ENCODE data around the gene HBS1L.
A peak's percentile ranks its signal among the peaks of the same experiment; 100 is the strongest.
"Not testable (repeated sequence)": the region's sequence is repeated elsewhere in the genome, so short reads cannot be mapped to it uniquely, and the experiment has no call there.

Gene HBS1L

GRCh38 chr6:135073756-135074393 lies 19.3 kb upstream of the HBS1L start:
- no peak for DNase-seq

GRCh38 chr6:135073217-135073616 lies 18.6 kb upstream of the HBS1L start:
- DNase-seq, result no peak

- DNase-seq, result no peak
These were observed 18.1 kb upstream of the HBS1L start for GRCh38 chr6:135072753-135073152.

- DNase-seq, result no peak
These were observed 16.9 kb upstream of the HBS1L start for GRCh38 chr6:135071541-135071940.

GRCh38 chr6:135067911-135068310 lies 13.3 kb upstream of the HBS1L start:
- DNase-seq, result no peak

GRCh38 chr6:135066806-135067205 lies 12.2 kb upstream of the HBS1L start:
- no peak for DNase-seq

- DNase-seq, result no peak
These were observed 11.8 kb upstream of the HBS1L start for GRCh38 chr6:135066397-135066796.

DNA sequence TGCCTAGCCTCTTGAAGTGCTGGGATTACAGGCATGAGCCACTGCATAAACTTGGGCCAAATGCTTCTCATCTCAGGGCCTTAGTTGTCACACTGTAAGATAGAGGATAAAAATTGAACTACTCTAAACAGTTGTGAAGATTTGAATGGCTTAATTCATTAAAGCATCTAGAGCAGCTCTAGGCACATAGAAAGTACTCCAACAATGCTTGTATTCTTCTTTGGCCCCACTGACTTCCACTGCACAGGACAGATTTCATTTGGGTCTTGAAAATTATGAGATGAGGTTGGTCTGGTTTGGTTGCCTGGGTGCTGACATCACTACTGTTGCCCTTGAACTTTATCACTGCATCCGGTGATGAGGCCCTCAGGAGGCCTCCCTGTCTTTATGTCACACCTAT lies 10.0 kb upstream of the HBS1L start:
- DNase-seq, result no peak

GRCh38 chr6:135063926-135064325 lies 9.3 kb upstream of the HBS1L start:
- DNase-seq, result no peak

- DNase-seq, result peak; percentile 32
These were observed 8.1 kb upstream of the HBS1L start for GRCh38 chr6:135062735-135063134.

DNA sequence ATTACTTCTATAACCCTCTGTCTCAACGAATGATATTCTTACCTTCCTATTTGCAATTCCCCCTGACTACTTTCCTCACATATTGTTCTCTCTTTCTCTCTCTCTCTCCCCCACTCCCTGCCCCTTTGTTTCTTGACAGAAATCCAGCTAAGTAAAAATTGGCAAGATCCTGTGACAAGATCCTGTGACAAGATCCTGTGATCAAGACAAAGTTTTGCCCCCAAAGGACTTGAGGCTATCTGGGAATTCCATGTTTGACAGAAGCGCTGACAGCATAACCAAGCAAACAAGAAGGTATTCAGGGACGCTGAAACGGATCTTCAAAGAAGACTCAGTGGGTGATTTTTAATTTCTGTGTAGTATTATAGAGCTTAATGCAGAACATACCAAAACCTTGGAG lies 5.5 kb upstream of the HBS1L start:
- DNase-seq, result no peak

DNA sequence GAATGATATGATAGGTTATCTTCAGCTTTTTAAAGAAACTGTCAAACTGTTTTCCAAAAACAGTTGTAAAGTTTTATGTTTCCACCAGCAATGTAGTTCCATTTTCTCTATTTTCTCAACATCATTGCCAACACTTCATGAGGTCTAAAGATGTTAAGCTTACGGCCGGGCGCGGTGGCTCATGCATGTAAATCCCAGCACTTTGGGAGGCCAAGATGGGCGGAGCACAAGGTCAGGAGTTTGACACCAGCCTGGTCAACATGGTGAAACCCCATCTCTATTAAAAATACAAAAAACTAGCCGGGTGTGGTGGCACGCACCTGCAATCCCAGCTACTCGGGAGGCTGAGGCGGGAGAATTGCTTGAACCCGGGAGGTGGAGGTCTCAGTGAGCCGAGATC lies 3.7 kb upstream of the HBS1L start:
- DNase-seq, result not testable (repeated sequence)

DNA sequence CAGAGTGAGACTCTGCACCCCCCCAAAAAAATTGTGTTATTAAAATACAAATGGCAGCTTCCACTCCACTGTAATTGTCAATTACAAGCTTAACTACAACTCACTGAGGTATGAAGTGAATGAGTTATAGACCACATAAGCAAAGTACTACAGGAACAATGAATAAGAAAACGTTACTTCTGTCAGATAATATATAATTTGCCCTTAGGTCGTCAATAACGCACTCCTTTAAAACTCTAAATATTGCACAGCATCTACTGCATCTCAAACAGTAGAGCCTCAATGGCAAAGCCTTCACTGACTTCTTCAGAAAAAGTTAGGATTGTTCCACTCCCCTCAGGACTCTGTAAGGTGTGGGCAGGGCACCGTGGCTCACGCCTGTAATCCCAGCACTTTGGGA lies 2.0 kb upstream of the HBS1L start:
- no peak for DNase-seq

DNA sequence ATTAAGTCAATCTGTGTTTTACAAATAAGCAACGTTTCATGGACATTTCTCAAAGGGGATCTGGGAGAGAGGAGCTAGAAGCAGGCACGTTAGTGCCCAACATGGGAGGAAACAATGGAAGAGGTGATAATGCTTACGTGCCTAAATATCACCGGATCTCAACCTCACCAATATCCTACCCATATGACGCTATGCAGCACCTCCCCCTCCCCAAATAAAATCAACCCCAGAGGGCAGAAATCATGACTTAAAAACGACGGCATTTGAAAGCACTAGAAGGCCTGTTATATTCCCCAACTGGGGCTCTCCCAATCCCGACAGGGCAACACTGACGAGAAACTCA lies 425 bp downstream of the HBS1L start:
- no peak for DNase-seq

DNA sequence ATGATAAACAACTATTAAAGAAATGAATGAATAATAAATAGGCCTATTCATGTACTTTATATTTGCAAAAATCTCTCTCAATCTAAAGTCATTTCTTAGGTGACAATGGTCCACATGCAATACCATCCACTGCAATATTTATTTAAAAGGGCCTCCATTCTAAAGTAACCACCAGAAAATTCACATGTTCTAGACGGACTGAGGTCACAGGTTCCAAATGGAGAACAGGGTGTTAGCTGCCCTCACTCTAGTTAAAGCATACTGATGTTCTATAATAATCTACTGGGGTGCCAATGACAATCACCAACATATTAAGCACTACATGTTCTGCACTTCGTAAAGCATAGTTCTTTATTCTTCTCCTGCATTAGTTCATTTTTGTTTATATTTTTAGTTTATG lies 1.2 kb downstream of the HBS1L start:
- DNase-seq, result no peak

GRCh38 chr6:135052939-135053338 lies 1.7 kb downstream of the HBS1L start:
- no peak for DNase-seq

DNA sequence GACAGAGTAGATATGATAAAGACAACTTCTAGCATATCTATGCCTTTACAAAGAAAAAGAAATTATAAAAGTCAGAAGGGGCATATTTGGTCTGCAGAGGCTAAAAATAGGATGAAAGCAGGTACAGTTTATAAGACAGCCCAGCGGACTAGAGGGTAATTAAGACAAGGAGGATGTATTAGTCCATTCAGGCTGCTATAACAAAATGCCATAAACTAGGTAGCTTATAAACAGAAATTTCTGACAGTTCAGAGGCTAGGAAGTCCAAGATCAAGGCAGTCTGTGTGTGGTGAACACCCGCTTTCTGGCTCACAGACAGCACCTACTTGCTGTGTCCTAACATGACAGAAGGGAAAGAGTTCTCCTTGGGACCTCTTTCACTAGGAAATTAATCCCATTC lies 5.7 kb downstream of the HBS1L start:
- DNase-seq, result no peak

DNA sequence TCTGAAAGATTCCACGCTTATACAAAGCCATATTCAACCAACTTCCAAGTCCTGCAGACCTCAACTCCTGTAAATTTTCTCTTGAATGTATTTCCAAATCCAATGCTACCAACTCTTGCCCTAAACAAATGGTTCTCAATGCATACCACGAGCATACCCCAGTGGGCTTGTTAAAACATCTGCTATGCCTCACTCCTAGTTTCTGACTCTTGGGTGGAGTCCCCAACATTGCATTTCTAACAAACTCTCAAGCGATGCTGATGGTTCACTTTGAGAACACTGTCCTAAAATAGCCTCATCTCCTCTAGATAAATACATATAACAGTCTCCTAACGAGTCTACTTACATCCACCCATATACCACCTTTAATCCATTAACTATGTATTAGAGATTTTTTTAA lies 7.3 kb downstream of the HBS1L start:
- DNase-seq, result no peak

DNA sequence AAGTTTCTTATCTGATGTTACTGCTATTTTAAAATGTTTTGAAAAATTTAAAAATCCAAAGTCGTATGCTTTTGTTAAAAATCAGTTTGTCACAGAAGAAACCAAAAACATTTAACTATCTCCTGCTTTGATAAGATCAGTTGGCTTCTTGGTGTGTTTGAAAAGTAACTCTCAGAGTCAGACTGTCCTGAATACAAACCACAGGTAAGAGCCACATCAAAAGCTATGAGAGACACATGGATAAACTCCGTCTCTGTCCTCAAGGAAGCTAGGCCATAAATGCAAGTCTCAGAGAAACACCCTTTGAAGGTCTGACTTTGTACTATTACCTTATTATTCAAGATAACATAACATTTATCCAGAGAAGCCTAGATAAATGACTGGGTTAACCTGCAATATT lies 7.7 kb downstream of the HBS1L start:
- DNase-seq, result no peak

- DNase-seq, result no peak
These were observed 10.0 kb downstream of the HBS1L start for GRCh38 chr6:135044639-135045038.

DNA sequence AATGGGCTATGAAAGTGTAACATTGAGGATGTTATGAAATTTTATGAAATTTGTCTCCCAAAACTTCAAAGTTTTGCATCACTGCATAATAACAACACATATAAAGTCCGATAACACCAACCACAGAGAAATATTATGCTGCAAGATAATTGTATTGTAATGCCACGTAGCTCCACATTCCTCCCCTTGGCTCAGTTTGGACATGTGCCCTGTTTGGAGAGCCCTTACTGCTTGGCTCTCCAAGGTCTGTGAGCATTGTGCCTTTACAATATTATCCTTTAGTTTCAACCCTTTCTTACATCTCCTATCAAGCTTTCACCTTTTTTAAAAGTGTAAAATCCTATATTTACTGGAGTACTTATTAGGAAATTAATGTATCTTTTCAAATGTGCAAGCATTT lies 10.8 kb downstream of the HBS1L start:
- DNase-seq, result no peak

GRCh38 chr6:135043364-135043763 lies 11.3 kb downstream of the HBS1L start:
- DNase-seq, result no peak

- DNase-seq, result no peak
These were observed 16.3 kb downstream of the HBS1L start for GRCh38 chr6:135038335-135038734.

GRCh38 chr6:135037541-135037940 lies 17.1 kb downstream of the HBS1L start:
- no peak for DNase-seq

DNA sequence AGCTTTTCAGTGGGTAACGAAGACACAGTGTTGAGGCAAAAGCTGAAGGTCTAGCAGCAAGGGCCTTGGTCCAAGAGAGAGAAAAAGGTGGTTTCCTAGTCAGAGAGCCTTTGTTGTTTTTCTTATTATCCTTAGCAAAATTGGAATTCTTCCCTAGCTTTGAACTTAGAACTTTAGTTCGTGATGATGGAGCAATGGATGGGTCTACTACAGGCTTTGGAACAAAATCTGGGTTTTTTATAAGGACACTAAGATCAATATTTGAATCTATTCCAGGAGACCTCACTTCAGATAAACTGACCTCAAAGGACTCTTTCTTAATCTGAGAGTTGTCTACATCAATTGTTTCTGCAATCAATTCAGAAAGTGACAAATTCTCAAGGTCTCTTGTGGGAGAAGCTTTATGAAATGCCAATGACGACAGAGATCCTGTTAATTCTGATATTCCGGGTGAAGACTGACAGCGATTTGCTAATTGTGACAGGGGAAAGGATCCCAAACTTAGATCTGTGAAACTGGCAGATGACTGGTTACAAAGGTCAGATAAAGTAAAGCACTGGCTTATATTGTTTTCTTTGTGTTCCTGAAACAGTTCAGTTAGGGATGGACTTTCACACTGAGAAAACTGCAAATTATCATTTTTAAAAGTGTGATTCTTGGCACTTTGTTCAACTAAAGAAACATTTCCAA lies 17.7 kb downstream of the HBS1L start:
- no peak for DNase-seq

All from NCI-H510A (cell line).